T-cell (primary cell): ENCODE results near the gene TGM1. TPM values are rescaled to one million over a fixed set of nuclear protein-coding genes. Genes with fewer than 3 reads are reported as not detected.

Experiments
- ATAC-seq, 4 experiments: fragments of 200-7000 bp in 3 of 4; fragments of 150-1000 bp in 1 of 4; cut with Tn5 transposase; replicated peaks in 1 of 4; 1 replicate in 3 of 4; 2 replicates in 1 of 4; pipeline ENCODE4 v1.10.0; 2021; ENCODE audit warnings: moderate library complexity in 3 of 4, mild to moderate bottlenecking in 2 of 4, moderate number of reproducible peaks in 1 of 4
- CTCF ChIA-PET, 2 donors: fragments of 300-600 bp; sonication (Branson Sonifier 250); formaldehyde crosslinking; loops; one replicate each; lab custom pipeline; 2022; ENCODE audit warnings: antibody characterized with exemption in 2 of 2; lab: Charles Lee
- POLR2A ChIA-PET, 2 donors: fragments of 300-600 bp; sonication (Branson Sonifier 250); formaldehyde crosslinking; loops; one replicate each; lab custom pipeline; 2022; ENCODE audit warnings: antibody characterized with exemption in 2 of 2; lab: Charles Lee
- DNase-seq, 35 experiments: peaks; one replicate each; pipeline versions ENCODE4 v3.0.0 to v3.0.0-alpha.2; 2013 to 2023
- H3K27ac ChIP-seq: one replicate; pipeline ENCODE4 v1.5.1; 2013; ENCODE audit warnings: low read length
- H3K27me3 ChIP-seq, 2 experiments: replicated peaks in 1 of 2; 1 replicate in 1 of 2; 2 replicates in 1 of 2; pipeline versions ENCODE4 v1.6.1 to v1.7.0; 2013; ENCODE audit warnings: low read length in 1 of 2, mixed read lengths in 1 of 2; ENCODE audit not compliant: control insufficient read depth in 2 of 2, insufficient read depth in 2 of 2; ENCODE audit errors: extremely low read depth in 1 of 2
- H3K36me3 ChIP-seq, 2 donors: 1 replicate in 1 of 2; 2 replicates in 1 of 2; pipeline versions ENCODE4 v1.6.1 to v1.7.0; 2013; ENCODE audit warnings: low read length in 1 of 2; ENCODE audit not compliant: control insufficient read depth in 2 of 2, insufficient read depth in 1 of 2; ENCODE audit errors: extremely low read depth in 1 of 2
- H3K4me1 ChIP-seq, 2 experiments: 1 replicate in 1 of 2; 2 replicates in 1 of 2; pipeline versions ENCODE4 v1.6.1 to v1.7.0; 2013; ENCODE audit warnings: low read length in 2 of 2, mixed read lengths in 1 of 2; ENCODE audit not compliant: insufficient read depth in 2 of 2, control insufficient read depth in 1 of 2; ENCODE audit errors: extremely low read depth in 1 of 2
- H3K4me3 ChIP-seq, 2 donors: 1 replicate in 1 of 2; 2 replicates in 1 of 2; pipeline versions ENCODE4 v1.5.1 to v1.7.0; 2013; ENCODE audit warnings: mild to moderate bottlenecking in 2 of 2, low read length in 1 of 2, moderate library complexity in 1 of 2; ENCODE audit not compliant: control insufficient read depth in 1 of 2; ENCODE audit errors: extremely low read depth in 1 of 2
- H3K9me3 ChIP-seq: 2 replicates; pipeline ENCODE4 v1.7.0; 2013
- H3K27ac Mint-ChIP-seq, 2 donors: one replicate each; pipeline ENCODE4 v1.8.0; 2020 to 2021; ENCODE audit warnings: mild to moderate bottlenecking in 2 of 2, mixed read lengths in 2 of 2
- H3K27me3 Mint-ChIP-seq, 2 donors: one replicate each; pipeline ENCODE4 v1.8.0; 2021 to 2022; ENCODE audit warnings: mixed read lengths in 2 of 2
- H3K36me3 Mint-ChIP-seq: one replicate; pipeline ENCODE4 v1.8.0; 2021; ENCODE audit warnings: mixed read lengths
- H3K4me1 Mint-ChIP-seq, 3 donors: one replicate each; pipeline ENCODE4 v1.8.0; 2020 to 2022; ENCODE audit warnings: mixed read lengths in 3 of 3, mild to moderate bottlenecking in 1 of 3
- H3K4me3 Mint-ChIP-seq, 3 donors: one replicate each; pipeline ENCODE4 v1.8.0; 2020 to 2022; ENCODE audit warnings: mild to moderate bottlenecking in 3 of 3, mixed read lengths in 3 of 3, moderate library complexity in 3 of 3
- H3K9me3 Mint-ChIP-seq, 3 donors: one replicate each; pipeline ENCODE4 v1.8.0; 2020 to 2022; ENCODE audit warnings: mixed read lengths in 3 of 3
- WGBS: methylation state at CpG from one replicate; pipeline ENCODE4 v1.1.5; 2013; ENCODE audit warnings: missing lambda C conversion rate; ENCODE audit not compliant: insufficient coverage; 5-methylcytosine and 5-hydroxymethylcytosine counted together
- total RNA-seq, 35 experiments: library from RNA in 6 of 35; stranded (reverse) in 6 of 35; fragments of 120-200 nt in 1 of 35; gene quantifications; one replicate each; pipeline versions ENCODE4 v1.2.1 to v1.2.4 and lab custom pipeline; 2013 to 2026

TGM1 gene
- total RNA-seq, 5 donors from 2014 or later (not counting 1 experiment from before 2014, with no cell fraction given) = 4.9 to 13.5 (median 9.4) TPM

- Mint-ChIP-seq H3K9me3 (no peaks in the 10 kb centered on the region), H3K4me3 (no peak overlapping the region), H3K4me1 (peaks cover 80 to 85% (median 83%) of the 10 kb centered on the region in 3 donors), H3K27me3 (no peaks in the 10 kb centered on the region), H3K27ac (peak overlapping the region; percentile 7 to 84), H3K36me3 (peaks cover 54% of the 10 kb centered on the region)
- Histone ChIP-seq H3K27ac (no peak overlapping the region), H3K9me3 (no peaks in the 10 kb centered on the region), H3K4me1 (peaks cover 33 to 53% of the 10 kb centered on the region in 2 experiments), H3K4me3 (no peak overlapping the region), H3K27me3 (no peaks in the 10 kb centered on the region), H3K36me3 (peaks cover 11 to 67% of the 10 kb centered on the region in 2 donors)
- ChIA-PET POLR2A (interaction anchor here in 1 of 2 donors (0.5 to 0.6 kb wide), 2 partner anchors 9 to 204 kb away, joined by 3 to 6 read pairs; partner anchors contain the start of gene SDR39U1), CTCF (interaction anchor here in 1 of 2 donors (0.7 kb wide), 1 partner anchor 194 kb away, joined by 3 read pairs; no protein-coding TSS in a partner anchor)
- 96% methylated on average over 3 of the region's 5 CpGs for WGBS
- no peak for ATAC-seq
- no peak for DNase-seq
Measured at GRCh38 chr14:24238123-24238522, 24.9 kb downstream of the TGM1 start.

GRCh38 chr14:24237463-24237955, 25.5 kb downstream of the TGM1 start:
- H3K27me3 ChIP-seq = no peaks in the 10 kb centered on the region
- peaks cover 54% of the 10 kb centered on the region for H3K36me3 Mint-ChIP-seq
- ATAC-seq (no peak), DNase-seq (no peak)
- peaks cover 79 to 86% (median 86%) of the 10 kb centered on the region in 3 donors for H3K4me1 Mint-ChIP-seq
- no peak overlapping the region for H3K27ac Mint-ChIP-seq
- H3K9me3 ChIP-seq = no peaks in the 10 kb centered on the region
- 95% methylated on average over 2 of the region's 2 CpGs for WGBS
- H3K27ac ChIP-seq = no peak overlapping the region
- H3K4me3 ChIP-seq = no peak overlapping the region
- peak overlapping the region in 1 of 3 donors; percentile 9 for H3K4me3 Mint-ChIP-seq
- H3K4me1 ChIP-seq = peaks cover 35 to 54% of the 10 kb centered on the region in 2 experiments
- POLR2A ChIA-PET = interaction anchor here in 1 of 2 donors (0.6 kb wide), 1 partner anchor 205 kb away, joined by 6 read pairs; the partner anchor contains the start of gene SDR39U1
- H3K9me3 Mint-ChIP-seq = no peaks in the 10 kb centered on the region
- H3K36me3 ChIP-seq = peaks cover 11 to 67% of the 10 kb centered on the region in 2 donors
- H3K27me3 Mint-ChIP-seq = no peaks in the 10 kb centered on the region
- CTCF ChIA-PET = no interaction called here

DNA sequence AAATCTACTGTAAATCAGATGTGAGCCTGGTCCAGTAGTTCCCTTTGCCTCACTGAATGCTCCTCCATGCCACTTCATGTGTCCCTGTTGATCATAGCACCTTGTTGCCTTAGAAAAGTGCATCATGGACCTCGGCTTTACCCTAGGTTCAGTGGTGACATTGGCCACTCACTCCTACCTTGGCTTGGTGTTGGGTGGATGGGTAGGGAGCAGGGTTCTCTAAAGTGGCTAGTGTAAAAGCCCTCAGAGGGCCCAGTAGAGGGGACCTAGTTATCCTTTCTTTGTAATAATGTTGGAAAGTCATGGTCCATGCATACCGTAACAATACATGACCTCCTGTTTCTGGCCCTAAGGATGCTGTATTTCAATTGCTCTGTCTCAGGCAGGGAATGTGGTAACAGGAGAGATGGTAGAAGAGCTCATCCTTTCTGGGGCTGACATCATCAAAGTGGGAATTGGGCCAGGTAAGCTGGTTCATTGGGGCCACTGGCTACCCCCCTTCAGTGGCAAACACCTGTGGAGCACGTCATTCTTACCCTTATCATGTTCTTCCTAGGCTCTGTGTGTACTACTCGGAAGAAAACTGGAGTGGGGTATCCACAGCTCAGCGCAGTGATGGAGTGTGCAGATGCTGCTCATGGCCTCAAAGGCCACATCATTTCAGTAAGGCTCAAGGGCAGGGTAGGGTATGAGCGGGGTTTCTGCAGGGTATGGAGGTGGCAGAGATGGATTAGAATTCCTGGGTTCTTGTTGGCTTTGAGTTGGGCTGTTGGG, 26.1 kb downstream of the TGM1 start:
- Histone ChIP-seq H3K4me1 (peaks cover 34 to 53% of the 10 kb centered on the region in 2 experiments), H3K36me3 (peaks cover 11 to 67% of the 10 kb centered on the region in 2 donors), H3K27me3 (no peaks in the 10 kb centered on the region), H3K9me3 (no peaks in the 10 kb centered on the region), H3K27ac (no peak overlapping the region), H3K4me3 (no peak overlapping the region)
- ChIA-PET CTCF (no interaction called here), POLR2A (interaction anchor here (0.5 to 0.6 kb wide), 2 partner anchors 46 to 122 kb away, joined by 3 to 5 read pairs; partner anchors contain the start of genes DCAF11 (in 1 of the 2) and NRL (in 1 of the 2))
- 100% methylated on average over 2 of the region's 6 CpGs for WGBS
- ATAC-seq (no peak), DNase-seq (no peak)
- H3K4me1 Mint-ChIP-seq = peaks cover 74 to 84% (median 84%) of the 10 kb centered on the region in 3 donors
- H3K27me3 Mint-ChIP-seq = no peaks in the 10 kb centered on the region
- H3K36me3 Mint-ChIP-seq = peaks cover 54% of the 10 kb centered on the region
- no peak overlapping the region for H3K4me3 Mint-ChIP-seq
- H3K27ac Mint-ChIP-seq = no peak overlapping the region
- H3K9me3 Mint-ChIP-seq = no peaks in the 10 kb centered on the region

- POLR2A ChIA-PET = interaction anchor here (0.5 to 0.6 kb wide), 2 partner anchors 45 to 121 kb away, joined by 3 to 5 read pairs; partner anchors contain the start of genes DCAF11 (in 1 of the 2) and NRL (in 1 of the 2)
- Histone ChIP-seq H3K27ac (no peak overlapping the region), H3K27me3 (no peaks in the 10 kb centered on the region), H3K4me3 (no peak overlapping the region), H3K4me1 (peaks cover 35 to 53% of the 10 kb centered on the region in 2 experiments), H3K9me3 (no peaks in the 10 kb centered on the region), H3K36me3 (peaks cover 11 to 66% of the 10 kb centered on the region in 2 donors)
- CTCF ChIA-PET = no interaction called here
- ATAC-seq (no peak), DNase-seq (no peak)
- H3K27ac Mint-ChIP-seq = peak overlapping the region; percentile 65 to 97
- H3K27me3 Mint-ChIP-seq = no peaks in the 10 kb centered on the region
- H3K4me3 Mint-ChIP-seq = no peak overlapping the region
- WGBS = no CpG with 5 or more reads among the region's 5 CpGs
- peaks cover 54% of the 10 kb centered on the region for H3K36me3 Mint-ChIP-seq
- peaks cover 77 to 88% (median 85%) of the 10 kb centered on the region in 3 donors for H3K4me1 Mint-ChIP-seq
- no peaks in the 10 kb centered on the region for H3K9me3 Mint-ChIP-seq
Measured at GRCh38 chr14:24235804-24236688, 26.9 kb downstream of the TGM1 start.

DNA sequence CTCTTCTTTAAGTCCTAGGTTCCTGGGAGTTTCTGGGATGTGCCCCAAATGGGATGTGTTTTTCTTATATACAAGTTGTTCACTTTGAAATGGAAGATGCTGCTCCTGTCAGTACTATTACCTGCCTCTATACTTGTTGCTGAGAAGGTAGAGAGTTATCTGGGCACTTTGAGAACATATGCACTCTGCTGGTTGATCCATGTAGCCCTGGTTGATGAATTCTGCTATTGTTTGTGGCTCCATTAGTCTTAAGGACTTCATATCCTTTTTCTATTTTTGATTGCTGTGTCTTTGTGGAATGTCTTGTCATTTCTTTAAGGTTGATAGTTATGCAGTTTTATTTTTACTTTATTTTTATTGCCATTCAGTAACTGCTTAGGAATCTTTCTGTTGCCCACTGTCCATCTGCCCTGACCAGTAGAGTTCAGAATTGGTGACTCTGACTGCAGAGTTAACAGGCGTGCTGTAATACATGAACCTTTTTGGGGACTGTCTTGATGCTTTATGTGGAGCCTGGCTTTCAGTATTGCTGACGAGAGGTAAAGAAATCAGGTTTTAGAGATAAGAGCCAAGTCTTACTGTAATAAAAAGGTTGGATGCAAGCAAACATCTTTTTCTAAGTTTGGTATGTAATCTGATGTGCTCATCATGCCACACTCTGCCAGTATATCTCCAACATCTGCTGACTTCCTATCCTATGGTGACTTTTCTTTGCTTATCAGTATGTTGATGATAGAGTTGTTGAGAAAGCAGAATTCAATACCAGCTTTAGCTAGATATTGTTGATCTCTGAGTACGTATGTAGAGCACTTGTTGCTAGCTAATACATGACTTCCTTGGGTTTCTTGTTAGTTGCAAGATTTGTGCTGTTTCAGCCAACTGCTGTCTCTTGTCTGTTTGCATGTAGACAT, 28.6 kb downstream of the TGM1 start:
- peaks cover 64 to 75% (median 70%) of the 10 kb centered on the region in 3 donors for H3K4me1 Mint-ChIP-seq
- POLR2A ChIA-PET = interaction anchor here in 1 of 2 donors (2.0 kb wide), 1 partner anchor 8 kb away, joined by 6 read pairs; the partner anchor contains the start of gene TINF2
- no peaks in the 10 kb centered on the region for H3K9me3 Mint-ChIP-seq
- WGBS = 94% methylated on average over 3 of the region's 3 CpGs
- Histone ChIP-seq H3K4me3 (no peak overlapping the region), H3K36me3 (peaks cover 3 to 49% of the 10 kb centered on the region in 2 donors), H3K4me1 (peaks cover 20 to 48% of the 10 kb centered on the region in 2 experiments), H3K27me3 (no peaks in the 10 kb centered on the region), H3K9me3 (no peaks in the 10 kb centered on the region), H3K27ac (peak overlapping the region; percentile 72)
- H3K36me3 Mint-ChIP-seq = peaks cover 41% of the 10 kb centered on the region
- peak overlapping the region; percentile 47 to 95 (median 83) for H3K4me3 Mint-ChIP-seq
- DNase-seq (no peak), ATAC-seq (no peak)
- CTCF ChIA-PET = interaction anchor here (0.6 to 2.8 kb wide), 5 partner anchors 8 to 644 kb away, joined by 3 to 9 read pairs (median 3); partner anchors contain the start of genes MDP1 (in 1 of the 2) and TINF2 (in 1 of the 2)
- peak overlapping the region; percentile 62 to 97 for H3K27ac Mint-ChIP-seq
- no peaks in the 10 kb centered on the region for H3K27me3 Mint-ChIP-seq
